GM23338 (cell line): ENCODE results near the gene PLXNC1. TPM values are rescaled to one million over a fixed set of nuclear protein-coding genes. Genes with fewer than 3 reads are reported as not detected.

Source experiments
- ATAC-seq: fragments of 200-7000 bp; cut with Tn5 transposase; 3 replicates; pipeline ENCODE4 v1.9.1; 2020
- DNase-seq: peaks from one replicate; pipeline ENCODE4 v3.0.0-alpha.2; 2015; ENCODE audit warnings: low spot score
- H2AFZ ChIP-seq: fragments of 200-600 bp; sonication (generic); 2 replicates; pipeline ENCODE4 v1.8.0; 2016; ENCODE audit warnings: antibody characterized with exemption, mild to moderate bottlenecking, moderate library complexity
- H3F3A ChIP-seq: fragments of 200-600 bp; sonication (generic); replicated peaks from 2 replicates; pipeline ENCODE4 v1.8.0; 2017; ENCODE audit warnings: antibody characterized with exemption, mixed run types, low read depth
- H3K27ac ChIP-seq: fragments of 200-600 bp; sonication (generic); 2 replicates; pipeline ENCODE4 v1.6.1; 2016; ENCODE audit warnings: low read depth
- H3K27me3 ChIP-seq: fragments of 200-600 bp; sonication (generic); 2 replicates; pipeline ENCODE4 v1.8.0; 2016; ENCODE audit warnings: mild to moderate bottlenecking, mixed run types, moderate library complexity; ENCODE audit not compliant: insufficient read depth
- H3K36me3 ChIP-seq: fragments of 200-600 bp; sonication (generic); 2 replicates; pipeline ENCODE4 v1.8.0; 2016; ENCODE audit warnings: mild to moderate bottlenecking; ENCODE audit not compliant: insufficient read depth
- H3K4me1 ChIP-seq: fragments of 200-600 bp; sonication (generic); 2 replicates; pipeline ENCODE4 v1.8.0; 2016; ENCODE audit warnings: mild to moderate bottlenecking, moderate library complexity; ENCODE audit not compliant: insufficient read depth
- H3K4me2 ChIP-seq: fragments of 200-600 bp; sonication (generic); 2 replicates; pipeline ENCODE4 v1.7.1; 2017; ENCODE audit warnings: mixed run types
- H3K4me3 ChIP-seq: fragments of 200-600 bp; sonication (generic); 2 replicates; pipeline ENCODE4 v1.6.1; 2016; ENCODE audit warnings: mixed run types
- H3K79me2 ChIP-seq: fragments of 200-600 bp; sonication (generic); replicated peaks from 2 replicates; pipeline ENCODE4 v1.8.0; 2017; ENCODE audit warnings: mild to moderate bottlenecking; ENCODE audit not compliant: insufficient read depth
- H3K9me2 ChIP-seq: fragments of 200-600 bp; sonication (generic); 2 replicates; pipeline ENCODE4 v1.8.0; 2017; ENCODE audit not compliant: insufficient read depth
- H4K20me1 ChIP-seq: fragments of 200-600 bp; sonication (generic); replicated peaks from 2 replicates; pipeline ENCODE4 v1.8.0; 2017; ENCODE audit warnings: mild to moderate bottlenecking; ENCODE audit not compliant: insufficient read depth
- H3K27ac Mint-ChIP-seq: 2 replicates; pipeline ENCODE4 v1.8.0; 2020; ENCODE audit warnings: inconsistent platforms, mild to moderate bottlenecking, moderate library complexity, mixed read lengths
- H3K27me3 Mint-ChIP-seq: 3 replicates; pipeline ENCODE4 v1.8.0; 2022; ENCODE audit warnings: low read depth, mild to moderate bottlenecking, moderate library complexity, mixed read lengths, inconsistent platforms; ENCODE audit not compliant: insufficient read depth, poor library complexity
- H3K36me3 Mint-ChIP-seq: 3 replicates; pipeline ENCODE4 v1.8.0; 2021; ENCODE audit warnings: low read depth, mild to moderate bottlenecking, inconsistent platforms, moderate library complexity, mixed read lengths
- H3K4me1 Mint-ChIP-seq: 3 replicates; pipeline ENCODE4 v1.8.0; 2020; ENCODE audit warnings: mild to moderate bottlenecking, inconsistent platforms, mixed read lengths
- H3K4me3 Mint-ChIP-seq: 3 replicates; pipeline ENCODE4 v1.8.0; 2021; ENCODE audit warnings: moderate library complexity, mild to moderate bottlenecking, inconsistent platforms, mixed read lengths
- H3K9me3 Mint-ChIP-seq: 3 replicates; pipeline ENCODE4 v1.8.0; 2020; ENCODE audit warnings: moderate library complexity, mild to moderate bottlenecking, inconsistent platforms, mixed read lengths
- CREB1 ChIP-seq: fragments of 250-450 bp; sonication (Bioruptor Pico); IDR thresholded peaks from 2 replicates; pipeline ENCODE4 v1.5.0; 2020; ENCODE audit warnings: low read depth, mild to moderate bottlenecking, moderate library complexity
- CTCF ChIP-seq, 2 experiments: fragments of 200-600 bp in 1 of 2; sonication (generic) in 1 of 2; conservative IDR thresholded peaks; 2 replicates each; pipeline versions ENCODE4 v1.5.1 to v1.6.1; 2016 to 2017; ENCODE audit warnings: antibody characterized with exemption in 2 of 2, low read depth in 2 of 2, mild to moderate bottlenecking in 2 of 2, moderate library complexity in 1 of 2
- EZH2 ChIP-seq: fragments of 200-600 bp; sonication (generic); IDR thresholded peaks from one replicate; pipeline ENCODE4 v1.8.0; 2017; ENCODE audit warnings: antibody characterized with exemption, mild to moderate bottlenecking, low read depth; ENCODE audit not compliant: unreplicated experiment
- EZH2phosphoT487 ChIP-seq: fragments of 200-600 bp; sonication (generic); IDR thresholded peaks from one replicate; pipeline ENCODE4 v1.8.1; 2018; ENCODE audit warnings: antibody characterized with exemption; ENCODE audit not compliant: unreplicated experiment
- ZNF462 ChIP-seq: fragments of 250-450 bp; sonication (Bioruptor Pico); IDR thresholded peaks from 2 replicates; pipeline ENCODE4 v1.5.0; 2020; ENCODE audit warnings: mild to moderate bottlenecking, moderate library complexity
- polyA plus RNA-seq: library from polyadenylated mRNA; unstranded; fragments of >200 nt; fragmentation: Nextera tagmentation; extraction: Ambion mirVana; gene quantifications from 2 replicates; pipeline ENCODE4 v1.2.1, GENCODE V29; 2016
- total RNA-seq: library from RNA; depleted of rRNA; stranded (reverse); fragments of >200 nt; shearing (Covaris generic); gene quantifications from 2 replicates; pipeline ENCODE4 v1.2.3, GENCODE V29; 2014

PLXNC1 gene
- total and polyA plus RNA-seq, 2 experiments from 2014 or later: 1.9 to 6.5 TPM

GRCh38 chr12:94149119-94149780 lies 873 bp downstream of the PLXNC1 start:
- no peaks in the 10 kb centered on the region for H3K79me2 ChIP-seq
- Mint-ChIP-seq H3K4me1 (peaks cover 29% of the 10 kb centered on the region), H3K27me3 (peaks cover 66% of the 10 kb centered on the region), H3K9me3 (no peaks in the 10 kb centered on the region; the same call in 2 of the 3 replicates), H3K4me3 (peak overlapping the region; percentile 77), H3K36me3 (no peaks in the 10 kb centered on the region; the same call in 2 of the 3 replicates), H3K27ac (no peak overlapping the region)
- H3F3A ChIP-seq: peaks cover 5% of the 10 kb centered on the region; the same call in 1 of the 2 replicates
- peak overlapping the region; percentile 90 for H2AFZ ChIP-seq
- TF ChIP-seq EZH2 (peak; percentile 12), CTCF (conservative IDR thresholded peaks at IDR 0.05; ENCODE audit: low read depth in 2 of 2) (peak; percentile 45 to 71), CREB1 (CRISPR knock-in tag) (no peak), EZH2phosphoT487 (peak; percentile 45)
- no peaks in the 10 kb centered on the region for H3K36me3 ChIP-seq
- ATAC-seq (peak; percentile 42), DNase-seq (peak; percentile 75)
- peaks cover 27% of the 10 kb centered on the region for H3K4me1 ChIP-seq
- H3K27ac ChIP-seq: no peak overlapping the region
- no peaks in the 10 kb centered on the region; the same call in 1 of the 2 replicates for H4K20me1 ChIP-seq
- H3K4me3 ChIP-seq: peak overlapping the region; percentile 77
- H3K27me3 ChIP-seq: peaks cover 94% of the 10 kb centered on the region
- H3K9me2 ChIP-seq: no peaks in the 10 kb centered on the region
- peak overlapping the region; percentile 92 for H3K4me2 ChIP-seq

- no peaks in the 10 kb centered on the region for H3K9me2 ChIP-seq
- Mint-ChIP-seq H3K9me3 (no peaks in the 10 kb centered on the region; the same call in 2 of the 3 replicates), H3K27me3 (peaks cover 66% of the 10 kb centered on the region), H3K4me3 (peak overlapping the region; percentile 77), H3K27ac (no peak overlapping the region), H3K36me3 (no peaks in the 10 kb centered on the region; the same call in 2 of the 3 replicates), H3K4me1 (peaks cover 29% of the 10 kb centered on the region)
- H3F3A ChIP-seq: peaks cover 5% of the 10 kb centered on the region; the same call in 1 of the 2 replicates
- H3K4me1 ChIP-seq: peaks cover 27% of the 10 kb centered on the region
- peak overlapping the region; percentile 90 for H2AFZ ChIP-seq
- H3K36me3 ChIP-seq: no peaks in the 10 kb centered on the region
- H3K27me3 ChIP-seq: peaks cover 94% of the 10 kb centered on the region
- DNase-seq (peak; percentile 77), ATAC-seq (peak; percentile 35)
- no peaks in the 10 kb centered on the region; the same call in 1 of the 2 replicates for H4K20me1 ChIP-seq
- H3K27ac ChIP-seq: no peak overlapping the region
- peak overlapping the region; percentile 92 for H3K4me2 ChIP-seq
- peak overlapping the region; percentile 77 for H3K4me3 ChIP-seq
- no peaks in the 10 kb centered on the region for H3K79me2 ChIP-seq
- TF ChIP-seq EZH2phosphoT487 (peak; percentile 6), CTCF (conservative IDR thresholded peaks at IDR 0.05; ENCODE audit: low read depth in 2 of 2) (no peak), ZNF462 (CRISPR knock-in tag) (no peak), EZH2 (peak; percentile 58)
Observed at GRCh38 chr12:94149781-94150239, 1.4 kb downstream of the PLXNC1 start.
